Progenitor cell of endocrine pancreas (in vitro differentiated cells): Measurements from ENCODE around the gene ARHGAP8. TPM values are rescaled to one million over a fixed set of nuclear protein-coding genes. Genes with fewer than 3 reads are reported as not detected.

Source experiments
- DNase-seq: peaks from one replicate; pipeline ENCODE4 v3.0.0; 2021; ENCODE audit warnings: low spot score; ENCODE audit not compliant: unreplicated experiment
- H3K27ac Mint-ChIP-seq: 2 replicates; pipeline ENCODE4 v1.8.0; 2021; ENCODE audit warnings: mild to moderate bottlenecking, moderate library complexity, mixed read lengths
- H3K27me3 Mint-ChIP-seq: 2 replicates; pipeline ENCODE4 v1.8.0; 2021; ENCODE audit warnings: mixed read lengths
- H3K36me3 Mint-ChIP-seq: 2 replicates; pipeline ENCODE4 v1.8.0; 2022; ENCODE audit warnings: mixed read lengths; ENCODE audit not compliant: insufficient read depth
- H3K4me1 Mint-ChIP-seq: 2 replicates; pipeline ENCODE4 v1.8.0; 2021; ENCODE audit warnings: low read depth, mixed read lengths
- H3K4me3 Mint-ChIP-seq: 2 replicates; pipeline ENCODE4 v1.8.0; 2021; ENCODE audit warnings: low read depth, mild to moderate bottlenecking, moderate library complexity, mixed read lengths
- H3K9me3 Mint-ChIP-seq: 2 replicates; pipeline ENCODE4 v1.8.0; 2021; ENCODE audit warnings: low read depth, mixed read lengths
- CTCF ChIP-seq: fragments of 200-600 bp; sonication (generic); IDR thresholded peaks from one replicate; pipeline ENCODE4 v1.5.0; 2021; ENCODE audit warnings: antibody characterized with exemption, mild to moderate bottlenecking; ENCODE audit not compliant: unreplicated experiment
- total RNA-seq: library from RNA; stranded (reverse); gene quantifications from 2 replicates; pipeline ENCODE4 v1.2.1, GENCODE V29; 2021

ARHGAP8 gene
- total RNA-seq, 1 donor from 2014 or later, result 100 TPM

GRCh38 chr22:44907765-44908737 is 155.7 kb downstream of the ARHGAP8 start:
- H3K9me3 Mint-ChIP-seq, result peaks cover 18% of the 10 kb centered on the region
- DNase-seq, result no peak
- H3K27me3 Mint-ChIP-seq, result no peaks in the 10 kb centered on the region
- no peak overlapping the region for H3K4me3 Mint-ChIP-seq
- TF ChIP-seq CTCF, result no peak
- peaks cover 55% of the 10 kb centered on the region for H3K36me3 Mint-ChIP-seq
- H3K4me1 Mint-ChIP-seq, result no peaks in the 10 kb centered on the region
- H3K27ac Mint-ChIP-seq, result no peak overlapping the region

- H3K9me3 Mint-ChIP-seq, result peaks cover 18% of the 10 kb centered on the region
- DNase-seq, result no peak
- H3K4me1 Mint-ChIP-seq, result no peaks in the 10 kb centered on the region
- peaks cover 50% of the 10 kb centered on the region for H3K36me3 Mint-ChIP-seq
- H3K27me3 Mint-ChIP-seq, result no peaks in the 10 kb centered on the region
- H3K27ac Mint-ChIP-seq, result no peak overlapping the region
- no peak for TF ChIP-seq CTCF
- H3K4me3 Mint-ChIP-seq, result no peak overlapping the region
These were observed 156.9 kb downstream of the ARHGAP8 start for GRCh38 chr22:44909241-44909640.

Other genes starting within 250 kb of the ARHGAP8 start
- gene PRR5, start 50.4 kb upstream of the ARHGAP8 start, total RNA-seq, result 20.5 and 21.3 TPM in 2 replicates